OCI-LY1 (cell line): ENCODE results near the gene AIF1.

Source experiments
- H2AFZ ChIP-seq: fragments of 200-600 bp; sonication (generic), shearing (Covaris generic); 2 replicates; pipeline ENCODE4 v1.6.0; 2014; ENCODE audit warnings: antibody characterized with exemption, mild to moderate bottlenecking, low read length
- H3F3A ChIP-seq: fragments of 200-600 bp; sonication (generic), shearing (Covaris generic); 2 replicates; pipeline ENCODE4 v1.6.0; 2014; ENCODE audit warnings: mild to moderate bottlenecking, antibody characterized with exemption, low read length, moderate library complexity; ENCODE audit not compliant: insufficient read depth
- H3K27ac ChIP-seq: fragments of 200-600 bp; sonication (generic); 2 replicates; pipeline ENCODE4 v1.5.1; 2014; ENCODE audit warnings: low read length, mixed run types, mild to moderate bottlenecking, low read depth; ENCODE audit not compliant: poor library complexity, severe bottlenecking
- H3K27me3 ChIP-seq: fragments of 200-600 bp; sonication (generic); 2 replicates; pipeline ENCODE4 v1.6.0; 2014; ENCODE audit warnings: antibody characterized with exemption, mild to moderate bottlenecking, low read length, moderate library complexity; ENCODE audit not compliant: insufficient read depth
- H3K36me3 ChIP-seq: fragments of 200-600 bp; sonication (generic); 2 replicates; pipeline ENCODE4 v1.6.1; 2014; ENCODE audit warnings: mild to moderate bottlenecking, antibody characterized with exemption, low read length, moderate library complexity, mixed read lengths; ENCODE audit not compliant: insufficient read depth
- H3K4me1 ChIP-seq: fragments of 200-600 bp; sonication (generic); 2 replicates; pipeline ENCODE4 v1.5.1; 2014; ENCODE audit warnings: mild to moderate bottlenecking, low read length, moderate library complexity; ENCODE audit not compliant: insufficient read depth, severe bottlenecking
- H3K4me2 ChIP-seq: fragments of 200-600 bp; sonication (generic), shearing (Covaris generic); 2 replicates; pipeline ENCODE4 v1.6.1; 2014; ENCODE audit warnings: low read length
- H3K4me3 ChIP-seq: fragments of 200-600 bp; sonication (generic); 2 replicates; pipeline ENCODE4 v1.5.1; 2014; ENCODE audit warnings: low read length, low read depth, mild to moderate bottlenecking, mixed read lengths; ENCODE audit not compliant: poor library complexity, severe bottlenecking
- H3K79me2 ChIP-seq: fragments of 200-600 bp; shearing (Covaris generic); 2 replicates; pipeline ENCODE4 v1.6.1; 2016; ENCODE audit warnings: mixed run types, low read length, mixed read lengths; ENCODE audit not compliant: insufficient read depth
- H3K9ac ChIP-seq: fragments of 200-600 bp; sonication (generic), shearing (Covaris generic); 2 replicates; pipeline ENCODE4 v1.6.1; 2014; ENCODE audit warnings: mild to moderate bottlenecking, low read length, mixed read lengths
- H3K9me2 ChIP-seq: fragments of 200-600 bp; sonication (generic), shearing (Covaris generic); 2 replicates; pipeline ENCODE4 v1.6.1; 2014; ENCODE audit warnings: low read depth, mild to moderate bottlenecking, low read length, mixed read lengths
- H3K9me3 ChIP-seq: fragments of 200-600 bp; shearing (Covaris generic); 2 replicates; pipeline ENCODE4 v1.6.1; 2014; ENCODE audit warnings: low read length, mixed read lengths
- H4K20me1 ChIP-seq: fragments of 200-600 bp; sonication (generic), shearing (Covaris generic); 2 replicates; pipeline ENCODE4 v1.6.0; 2016; ENCODE audit warnings: mild to moderate bottlenecking, low read length; ENCODE audit not compliant: insufficient read depth
- CTCF ChIP-seq: fragments of 200-600 bp; sonication (generic), shearing (Covaris generic); IDR thresholded peaks from 2 replicates; pipeline ENCODE4 v1.5.1; 2017; ENCODE audit warnings: mild to moderate bottlenecking, antibody characterized with exemption, low read length, moderate library complexity, mixed read lengths
- EZH2 ChIP-seq: fragments of 200-600 bp; sonication (generic), shearing (Covaris generic); IDR thresholded peaks from 2 replicates; pipeline ENCODE4 v1.8.0; 2017; ENCODE audit warnings: borderline replicate concordance, mixed run types, mild to moderate bottlenecking, antibody characterized with exemption, low read length, moderate library complexity, mixed read lengths

AIF1 gene

GRCh38 chr6:31614684-31615578 lies at the start of gene AIF1:
Gene AIF1 (plus strand): TSS chr6:31615234. CDS start chr6:31615330, 96 bp downstream.
- H3K9ac ChIP-seq = peak within 1 kb of the TSS; percentile 43; the same call in 1 of the 2 replicates
- TF ChIP-seq CTCF = no peak
- no peak for TF ChIP-seq EZH2
- no peaks in the 10 kb centered on the region for H3K79me2 ChIP-seq
- H3F3A ChIP-seq = no peaks in the 10 kb centered on the region
- H3K9me2 ChIP-seq = no peaks in the 10 kb centered on the region
- H4K20me1 ChIP-seq = no peaks in the 10 kb centered on the region
- no peaks in the 10 kb centered on the region for H3K36me3 ChIP-seq
- H3K4me1 ChIP-seq = peaks cover 28% of the 10 kb centered on the region
- H3K4me3 ChIP-seq = peak within 1 kb of the TSS; percentile 22
- H2AFZ ChIP-seq = no peak within 1 kb of the TSS
- H3K4me2 ChIP-seq = peak within 1 kb of the TSS; percentile 59
- H3K27ac ChIP-seq = peak within 1 kb of the TSS; percentile 60
- no peaks in the 10 kb centered on the region for H3K27me3 ChIP-seq
- H3K9me3 ChIP-seq = no peaks in the 10 kb centered on the region

- Histone ChIP-seq H2AFZ (no peak overlapping the region), H3K4me2 (no peak overlapping the region), H3K4me1 (peaks cover 43% of the 10 kb centered on the region), H3K9ac (no peak overlapping the region), H3K79me2 (no peaks in the 10 kb centered on the region), H3K27me3 (no peaks in the 10 kb centered on the region), H4K20me1 (no peaks in the 10 kb centered on the region), H3F3A (no peaks in the 10 kb centered on the region), H3K9me2 (no peaks in the 10 kb centered on the region), H3K27ac (no peak overlapping the region), H3K36me3 (no peaks in the 10 kb centered on the region), H3K4me3 (no peak overlapping the region), H3K9me3 (no peaks in the 10 kb centered on the region)
- no peak for TF ChIP-seq CTCF
- TF ChIP-seq EZH2 = no peak
Observed at GRCh38 chr6:31567531-31568370, 47.3 kb upstream of the AIF1 start.

- H3K9me2 ChIP-seq = no peaks in the 10 kb centered on the region
- no peaks in the 10 kb centered on the region for H3K9me3 ChIP-seq
- H3F3A ChIP-seq = no peaks in the 10 kb centered on the region
- H3K4me3 ChIP-seq = no peak overlapping the region
- H3K36me3 ChIP-seq = no peaks in the 10 kb centered on the region
- no peak overlapping the region for H2AFZ ChIP-seq
- no peaks in the 10 kb centered on the region for H3K79me2 ChIP-seq
- H3K9ac ChIP-seq = no peak overlapping the region
- H4K20me1 ChIP-seq = no peaks in the 10 kb centered on the region
- H3K27ac ChIP-seq = no peak overlapping the region
- 0 out of 2 replicates have a peak overlapping the region, but pooled peaks have one; percentile 18 for H3K4me2 ChIP-seq
- peaks cover 49% of the 10 kb centered on the region for H3K4me1 ChIP-seq
- H3K27me3 ChIP-seq = no peaks in the 10 kb centered on the region
- TF ChIP-seq EZH2 (no peak), CTCF (no peak)
Observed at GRCh38 chr6:31568537-31568961, 46.5 kb upstream of the AIF1 start.
